GM12872 (cell line): ENCODE data around the gene CRTC3.

Source experiments
- TF ChIP-seq, protein P1 (sequence below): IDR thresholded peaks from 3 replicates; pipeline ENCODE4 v1.5.1; 2011; ENCODE audit warnings: low read depth, mild to moderate bottlenecking, low read length, moderate library complexity; ENCODE audit not compliant: insufficient read depth

The CRTC3 gene

DNA sequence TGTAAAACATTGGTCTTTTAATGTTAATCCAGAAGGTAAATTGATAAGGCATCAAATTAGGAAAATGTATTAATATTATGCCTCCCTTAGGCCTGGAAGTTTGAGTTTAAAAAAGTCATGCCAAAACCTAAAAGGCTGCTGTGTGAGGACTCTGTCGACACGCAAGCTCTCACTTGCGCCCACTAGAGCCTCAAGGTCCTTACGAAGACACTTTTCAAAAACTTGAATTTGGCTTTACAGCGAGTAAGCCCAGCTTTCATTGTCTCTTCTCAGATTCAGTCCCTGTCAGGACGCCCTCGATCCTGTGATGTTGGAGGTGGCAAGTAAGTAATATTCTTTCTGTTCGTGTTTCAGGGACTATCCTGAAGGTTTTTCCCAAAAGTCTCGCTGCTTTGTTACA is 89.7 kb downstream of the CRTC3 start:
- TF ChIP-seq, protein P1, sequence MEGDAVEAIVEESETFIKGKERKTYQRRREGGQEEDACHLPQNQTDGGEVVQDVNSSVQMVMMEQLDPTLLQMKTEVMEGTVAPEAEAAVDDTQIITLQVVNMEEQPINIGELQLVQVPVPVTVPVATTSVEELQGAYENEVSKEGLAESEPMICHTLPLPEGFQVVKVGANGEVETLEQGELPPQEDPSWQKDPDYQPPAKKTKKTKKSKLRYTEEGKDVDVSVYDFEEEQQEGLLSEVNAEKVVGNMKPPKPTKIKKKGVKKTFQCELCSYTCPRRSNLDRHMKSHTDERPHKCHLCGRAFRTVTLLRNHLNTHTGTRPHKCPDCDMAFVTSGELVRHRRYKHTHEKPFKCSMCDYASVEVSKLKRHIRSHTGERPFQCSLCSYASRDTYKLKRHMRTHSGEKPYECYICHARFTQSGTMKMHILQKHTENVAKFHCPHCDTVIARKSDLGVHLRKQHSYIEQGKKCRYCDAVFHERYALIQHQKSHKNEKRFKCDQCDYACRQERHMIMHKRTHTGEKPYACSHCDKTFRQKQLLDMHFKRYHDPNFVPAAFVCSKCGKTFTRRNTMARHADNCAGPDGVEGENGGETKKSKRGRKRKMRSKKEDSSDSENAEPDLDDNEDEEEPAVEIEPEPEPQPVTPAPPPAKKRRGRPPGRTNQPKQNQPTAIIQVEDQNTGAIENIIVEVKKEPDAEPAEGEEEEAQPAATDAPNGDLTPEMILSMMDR, result no peak

DNA sequence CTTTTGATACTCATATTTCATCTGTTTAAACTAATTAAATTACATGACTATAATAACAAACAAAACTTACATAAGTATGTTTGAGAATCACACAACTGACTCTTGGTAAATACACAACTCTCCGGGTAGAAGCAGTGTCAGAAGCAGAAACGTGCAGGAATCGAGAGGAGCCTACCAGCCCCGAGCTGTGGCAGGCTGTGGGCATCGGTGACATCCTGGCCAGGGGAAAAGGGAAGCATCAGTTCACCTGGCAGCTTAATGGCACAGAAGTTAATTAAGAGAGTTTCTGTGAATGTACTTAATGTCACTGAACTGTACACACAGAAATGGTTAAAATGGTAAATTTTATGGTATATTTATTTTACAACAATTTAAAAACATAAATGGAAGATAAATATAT is 90.2 kb downstream of the CRTC3 start:
- TF ChIP-seq, protein P1, result no peak

DNA sequence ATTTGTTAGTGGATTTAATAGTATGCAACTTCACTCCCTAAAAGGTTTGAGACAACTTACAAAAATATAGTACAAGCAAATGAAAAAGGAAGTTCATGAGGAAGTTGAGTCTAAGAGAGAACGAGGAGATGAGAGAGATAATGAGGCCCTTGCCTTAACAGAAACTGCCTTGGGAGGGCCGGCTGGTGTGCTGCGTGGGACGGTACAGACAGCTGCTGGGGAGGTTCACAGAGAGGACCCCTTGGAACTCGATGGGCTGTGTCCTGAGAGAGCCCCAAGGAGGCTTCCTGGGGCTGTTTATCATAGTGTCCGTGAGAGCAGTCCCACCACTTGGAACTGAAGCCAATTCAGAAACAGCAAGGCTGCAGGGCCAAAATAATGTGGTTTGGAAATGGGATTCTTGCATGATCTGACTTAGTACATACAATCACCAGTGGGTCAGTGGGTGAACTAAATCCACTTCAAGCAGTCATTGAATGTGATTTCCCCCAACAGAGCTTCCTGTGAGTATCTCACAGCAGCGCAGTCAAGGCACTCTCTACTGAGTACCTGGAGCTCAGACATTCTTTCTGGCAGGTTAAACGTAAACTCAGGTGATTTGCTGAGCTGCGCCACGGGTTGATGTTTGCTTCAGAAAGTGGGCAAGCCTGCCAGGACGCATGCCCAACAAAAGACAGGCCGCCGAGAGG is 90.8 kb downstream of the CRTC3 start:
- TF ChIP-seq, protein P1, result no peak

DNA sequence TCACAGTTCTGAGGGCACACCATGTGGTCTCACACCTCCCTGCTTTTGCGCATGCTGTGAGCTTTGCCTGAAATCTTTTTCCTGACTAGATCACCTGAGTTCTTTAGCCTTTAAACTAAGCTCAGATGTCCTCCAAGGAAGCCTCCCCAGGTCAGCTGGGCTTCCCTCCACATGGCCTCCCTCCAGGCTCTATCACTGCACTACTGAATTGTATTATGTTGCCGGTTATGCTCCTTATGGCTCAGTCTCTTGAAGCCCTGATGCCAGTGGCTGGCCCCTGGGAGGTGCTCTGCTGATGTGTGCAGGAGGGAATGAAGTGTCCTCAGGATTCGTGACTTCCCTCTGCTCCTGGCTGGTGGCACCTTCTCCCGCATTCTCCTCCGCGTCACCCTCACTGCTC is 94.1 kb downstream of the CRTC3 start:
- TF ChIP-seq, protein P1, result no peak

DNA sequence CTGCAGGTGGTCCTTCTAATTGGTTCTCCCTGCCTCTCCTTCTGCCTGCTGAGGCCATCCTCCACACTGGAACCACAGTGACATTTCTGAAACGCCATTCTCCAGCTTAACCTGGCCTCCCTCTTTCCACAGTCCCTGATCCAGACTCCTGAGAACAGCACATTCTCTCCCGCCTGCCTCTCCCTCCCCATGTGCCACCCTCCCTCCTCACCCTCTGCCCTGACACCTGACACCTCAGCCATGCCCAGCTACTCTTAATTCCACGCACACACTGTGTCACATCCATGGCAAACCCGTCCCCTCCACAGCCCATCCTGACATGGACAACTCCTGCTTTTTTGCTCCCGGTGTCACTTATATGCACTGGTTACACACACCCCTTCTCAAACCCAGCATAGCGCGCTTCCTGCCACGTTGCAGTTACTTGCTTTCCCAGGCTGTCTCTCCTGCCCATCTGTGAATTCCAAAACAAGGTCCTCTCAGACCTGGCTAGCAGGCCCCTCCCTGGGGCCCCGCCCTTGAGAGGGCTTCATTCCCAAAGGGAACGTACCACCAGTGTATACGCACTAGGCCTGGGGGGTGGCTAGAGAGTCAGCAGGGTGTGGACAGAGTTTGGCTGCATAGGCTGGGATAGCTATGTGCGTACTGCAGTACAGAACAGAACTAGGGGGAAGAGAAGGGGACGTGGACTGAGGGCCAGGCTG is 94.7 kb downstream of the CRTC3 start:
- TF ChIP-seq, protein P1, result no peak

DNA sequence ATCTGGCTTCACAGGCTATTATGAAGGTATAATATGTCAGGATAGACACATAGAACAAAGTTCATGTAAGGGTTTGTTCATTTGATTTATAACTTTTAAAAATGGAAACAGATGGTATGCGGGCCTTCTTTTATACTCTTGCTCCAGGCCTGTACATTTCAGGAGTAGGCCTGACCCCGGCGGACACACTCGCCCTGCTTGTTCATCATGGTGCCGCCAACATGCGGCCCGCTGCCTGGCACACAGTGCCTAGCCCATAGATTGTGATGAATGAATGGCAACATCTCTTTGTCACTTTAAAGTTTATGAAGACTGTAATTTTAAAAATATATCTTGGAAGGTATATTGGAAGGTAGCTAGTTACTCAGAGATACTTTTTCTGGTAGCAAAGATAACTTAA is 95.3 kb downstream of the CRTC3 start:
- TF ChIP-seq, protein P1, result no peak

DNA sequence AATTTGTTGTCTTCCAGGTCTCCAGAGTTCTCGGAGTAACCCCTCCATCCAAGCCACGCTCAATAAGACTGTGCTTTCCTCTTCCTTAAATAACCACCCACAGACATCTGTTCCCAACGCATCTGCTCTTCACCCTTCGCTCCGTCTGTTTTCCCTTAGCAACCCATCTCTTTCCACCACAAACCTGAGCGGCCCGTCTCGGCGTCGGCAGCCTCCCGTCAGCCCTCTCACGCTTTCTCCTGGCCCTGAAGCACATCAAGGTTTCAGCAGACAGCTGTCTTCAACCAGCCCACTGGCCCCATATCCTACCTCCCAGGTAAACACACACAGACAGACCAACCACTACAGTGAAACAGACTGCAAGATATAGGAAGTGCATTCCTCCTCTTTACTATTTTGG is 99.5 kb downstream of the CRTC3 start:
- TF ChIP-seq, protein P1, result no peak
